ENCODE measurements around the gene BBLN. TPM values are rescaled to one million over a fixed set of nuclear protein-coding genes. Genes with fewer than 3 reads are reported as not detected.

Gene BBLN
- polyA plus RNA-seq, 1 donor from 2014 or later = 330 TPM

- no peaks in the 10 kb centered on the region for H4K20me1 ChIP-seq (ENCODE audit: insufficient read depth)
- no peaks in the 10 kb centered on the region for H3K27me3 ChIP-seq (ENCODE audit: insufficient read depth, low read depth, low read length)
- peaks cover 6% of the 10 kb centered on the region for H3K79me2 ChIP-seq (replicated peaks; ENCODE audit: insufficient read depth, low read length)
- TF ChIP-seq TAF1 (IDR thresholded peaks at IDR 0.05; ENCODE audit: low read depth) = no peak
- no peak for TF ChIP-seq EP300 (conservative IDR thresholded peaks at IDR 0.05; ENCODE audit: poor library complexity, severe bottlenecking)
- TF ChIP-seq SMC3 (conservative IDR thresholded peaks at IDR 0.05; ENCODE audit: poor library complexity) = no peak
- TF ChIP-seq RAD21 (conservative IDR thresholded peaks at IDR 0.05) = no peak
- TF ChIP-seq POLR2AphosphoS5 (IDR thresholded peaks at IDR 0.05) = no peak
- no peak for TF ChIP-seq REST (IDR thresholded peaks at IDR 0.05; ENCODE audit: borderline replicate concordance)
- TF ChIP-seq MXI1 (conservative IDR thresholded peaks at IDR 0.05; ENCODE audit: poor library complexity, severe bottlenecking) = no peak
- no peak for TF ChIP-seq EZH2 (IDR thresholded peaks at IDR 0.05; ENCODE audit: borderline replicate concordance, insufficient read depth, low read length, poor library complexity, severe bottlenecking)
- TF ChIP-seq CTCF (IDR thresholded peaks at IDR 0.05; ENCODE audit: poor library complexity, severe bottlenecking) = no peak
- H3K9me3 ChIP-seq (ENCODE audit: low read length) = no peaks in the 10 kb centered on the region
- no peak overlapping the region for H3K4me3 ChIP-seq (ENCODE audit: low read length)
- peaks cover 5% of the 10 kb centered on the region for H3K36me3 ChIP-seq (ENCODE audit: insufficient read depth, low read length)
- H3K9me2 ChIP-seq (ENCODE audit: insufficient read depth, low read length) = no peaks in the 10 kb centered on the region
- H3F3A ChIP-seq (ENCODE audit: insufficient read depth, low read length, poor library complexity, severe bottlenecking) = no peaks in the 10 kb centered on the region
- no peak overlapping the region for H3K9ac ChIP-seq (ENCODE audit: low read length)
- H3K27ac ChIP-seq (ENCODE audit: low read length) = no peak overlapping the region
- no peak overlapping the region for H2AFZ ChIP-seq (ENCODE audit: low read depth, low read length)
- H3K4me2 ChIP-seq (ENCODE audit: low read length) = no peak overlapping the region
Measured at GRCh38 chr9:128185979-128186965, 26.2 kb downstream of the BBLN start.

GRCh38 chr9:128187361-128187760 lies 27.3 kb downstream of the BBLN start:
- Histone ChIP-seq H3K36me3 (ENCODE audit: insufficient read depth, low read length) (peaks cover 5% of the 10 kb centered on the region), H3K27ac (ENCODE audit: low read length) (no peak overlapping the region), H3K4me3 (ENCODE audit: low read length) (no peak overlapping the region), H3K79me2 (replicated peaks; ENCODE audit: insufficient read depth, low read length) (peaks cover 8% of the 10 kb centered on the region), H3F3A (ENCODE audit: insufficient read depth, low read length, poor library complexity, severe bottlenecking) (no peaks in the 10 kb centered on the region), H3K4me2 (ENCODE audit: low read length) (no peak overlapping the region), H4K20me1 (ENCODE audit: insufficient read depth) (no peaks in the 10 kb centered on the region), H3K9me3 (ENCODE audit: low read length) (no peaks in the 10 kb centered on the region), H3K9ac (ENCODE audit: low read length) (no peak overlapping the region), H2AFZ (ENCODE audit: low read depth, low read length) (no peak overlapping the region), H3K27me3 (ENCODE audit: insufficient read depth, low read depth, low read length) (no peaks in the 10 kb centered on the region), H3K9me2 (ENCODE audit: insufficient read depth, low read length) (no peaks in the 10 kb centered on the region)
- TF ChIP-seq POLR2AphosphoS5 (IDR thresholded peaks at IDR 0.05) (no peak), MXI1 (conservative IDR thresholded peaks at IDR 0.05; ENCODE audit: poor library complexity, severe bottlenecking) (no peak), SMC3 (conservative IDR thresholded peaks at IDR 0.05; ENCODE audit: poor library complexity) (no peak), EZH2 (IDR thresholded peaks at IDR 0.05; ENCODE audit: borderline replicate concordance, insufficient read depth, low read length, poor library complexity, severe bottlenecking) (no peak), EP300 (conservative IDR thresholded peaks at IDR 0.05; ENCODE audit: poor library complexity, severe bottlenecking) (no peak), TAF1 (IDR thresholded peaks at IDR 0.05; ENCODE audit: low read depth) (no peak), RAD21 (conservative IDR thresholded peaks at IDR 0.05) (no peak), CTCF (IDR thresholded peaks at IDR 0.05; ENCODE audit: poor library complexity, severe bottlenecking) (no peak), REST (IDR thresholded peaks at IDR 0.05; ENCODE audit: borderline replicate concordance) (no peak)

Measured in neural cell (in vitro differentiated cells).